ENCODE results near the gene TRAP1.
"Not testable (repeated sequence)": the region's sequence is repeated elsewhere in the genome, so short reads cannot be mapped to it uniquely, and the experiment has no call there.

The TRAP1 gene

DNA sequence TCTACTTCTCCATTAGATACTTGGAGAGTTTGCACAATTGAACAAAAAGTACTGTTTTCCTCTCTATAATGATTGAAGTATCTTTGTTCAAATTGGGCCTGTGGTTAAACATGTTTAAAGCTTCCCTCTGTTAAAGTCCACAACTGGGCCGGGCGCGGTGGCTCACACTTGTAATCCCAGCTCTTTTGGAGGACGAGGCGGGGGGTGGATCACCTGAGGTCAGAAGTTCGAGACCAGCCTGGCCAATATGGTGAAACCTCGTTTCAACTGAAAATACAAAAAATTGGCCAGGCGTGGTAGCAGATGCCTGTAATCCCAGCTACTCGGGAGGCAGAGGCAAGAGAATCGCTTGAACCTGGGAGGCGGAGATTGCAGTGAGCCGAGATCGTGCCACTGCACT is 108.3 kb downstream of the TRAP1 start:
- not testable (repeated sequence) for DNase-seq

DNA sequence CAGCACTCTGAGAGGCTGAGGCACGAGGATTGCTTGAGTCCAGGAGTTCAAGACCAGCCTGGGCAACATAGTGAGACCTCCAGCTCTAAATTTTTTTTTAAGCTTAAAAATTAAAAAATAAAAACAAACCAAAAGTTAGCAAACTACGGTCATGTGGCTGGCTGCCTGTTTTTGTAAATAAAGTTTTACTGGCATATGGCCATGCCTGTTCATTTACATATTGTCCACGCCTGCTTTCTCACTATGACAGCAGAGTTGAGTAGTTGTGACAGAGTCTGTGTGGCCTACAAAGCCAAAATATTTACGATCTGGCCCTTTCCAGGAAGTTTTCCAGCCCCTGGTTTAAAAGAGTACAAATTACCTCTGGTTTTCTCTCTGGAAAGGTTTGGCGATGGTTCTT is 109.3 kb downstream of the TRAP1 start:
- DNase-seq = no peak

Data from effector CD4-positive, alpha-beta T cell (primary cell).